HG03460 (cell line): ENCODE results near the gene SF1.

ENCODE experiments used
- ATAC-seq: cut with Tn5 transposase; IDR thresholded peaks from one replicate; pipeline ENCODE4 v1.9.1; 2021; ENCODE audit not compliant: unreplicated experiment

SF1 gene

DNA sequence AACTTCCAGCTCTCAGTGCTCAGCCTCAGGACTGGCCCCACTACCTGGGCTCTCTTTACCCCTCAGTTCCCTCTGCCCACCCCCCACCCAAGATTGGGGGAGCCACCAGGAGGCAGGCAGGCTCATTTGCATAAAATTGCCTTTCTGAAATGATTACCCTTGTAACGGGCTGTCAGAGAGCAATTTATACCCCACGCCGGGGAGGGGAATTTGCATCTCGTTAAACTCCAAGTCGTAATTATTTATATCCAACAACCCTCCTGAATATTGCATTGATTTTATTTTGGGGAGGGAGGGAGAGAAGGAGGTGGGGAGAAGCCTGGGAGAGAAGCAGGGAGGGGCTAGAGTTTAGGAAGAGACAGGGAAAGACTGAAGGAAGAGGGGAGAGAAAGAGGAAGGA, 63.7 kb downstream of the SF1 start:
- ATAC-seq = no peak
